Activated CD8-positive, alpha-beta memory T cell treated with anti-CD3 and anti-CD28 coated beads, Interleukin-2, amount 50 U/mL, for 1 hour (primary cell): ENCODE measurements around the gene RGSL1.

Source experiments
- DNase-seq: peaks from one replicate; pipeline ENCODE4 v3.0.0-alpha.2; 2020; ENCODE audit errors: extremely low read depth

RGSL1 gene

DNA sequence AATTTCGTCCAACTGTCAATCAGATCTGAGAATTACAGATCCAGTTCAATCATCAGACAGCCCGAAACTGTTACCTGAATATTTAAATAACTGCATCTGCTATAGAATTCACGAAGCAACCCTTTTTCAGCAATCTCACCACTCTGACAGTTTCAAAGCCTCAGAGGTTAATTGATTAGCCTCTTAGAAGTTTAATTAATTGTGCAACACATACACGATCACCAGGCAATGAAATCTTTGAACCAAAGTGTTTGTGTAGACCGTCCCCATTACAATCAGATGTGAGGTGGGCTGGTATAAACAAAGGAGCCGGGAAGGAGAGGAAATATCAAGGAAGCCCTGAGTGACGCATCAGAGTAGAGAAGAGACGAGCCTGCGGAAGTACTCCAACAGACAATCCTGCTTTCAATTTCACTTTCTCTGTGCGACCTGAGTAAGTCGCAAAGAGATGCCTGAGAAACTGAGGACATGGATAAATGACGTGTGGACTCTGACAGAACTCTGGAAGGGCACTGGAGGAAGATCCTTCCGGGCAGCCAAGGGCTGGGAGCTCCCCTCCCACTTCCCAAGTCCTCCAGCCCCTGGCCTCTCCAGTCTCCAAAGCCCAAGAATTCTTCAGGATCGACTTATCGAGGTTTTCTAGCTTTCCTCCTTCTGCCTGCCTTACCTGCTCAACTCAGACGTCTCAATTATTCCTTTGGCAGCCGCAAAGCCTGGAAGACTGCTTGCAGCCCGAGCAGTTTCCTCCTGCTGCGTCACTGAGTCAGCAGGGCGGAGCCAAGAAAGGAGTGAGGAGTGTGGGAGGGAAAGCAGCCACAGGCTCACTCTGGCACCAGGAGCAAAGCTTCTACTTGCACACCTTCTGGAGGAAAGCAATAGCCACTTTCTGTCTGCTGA lies 138.8 kb downstream of the RGSL1 start, which contains the start of gene RNASEL:
Gene RNASEL, minus strand, starts transcription at position 757 of the 897 bp plus-strand sequence. CDS start 2,450 bp downstream, outside the sequence.
- peak; percentile 16 for DNase-seq

DNA sequence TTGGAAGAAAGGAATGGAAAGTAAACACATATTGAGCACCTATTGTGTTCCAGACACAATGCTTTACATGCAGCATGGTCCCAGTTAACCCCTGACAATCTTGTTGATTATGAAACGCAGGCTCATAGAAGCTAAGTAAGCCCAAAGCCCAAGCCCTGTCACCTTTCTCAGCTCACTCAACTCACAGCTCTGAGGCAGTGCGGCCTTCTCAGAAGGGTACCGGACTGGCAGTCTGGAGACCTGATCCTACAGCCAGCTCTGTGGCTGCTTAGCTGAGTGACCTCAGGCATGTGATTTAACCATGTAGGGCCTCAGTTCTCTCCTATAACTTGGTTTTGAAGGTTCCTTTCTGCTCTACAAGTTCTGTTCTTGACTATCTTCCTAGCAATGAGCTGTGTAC lies 139.6 kb downstream of the RGSL1 start:
- no peak for DNase-seq

DNA sequence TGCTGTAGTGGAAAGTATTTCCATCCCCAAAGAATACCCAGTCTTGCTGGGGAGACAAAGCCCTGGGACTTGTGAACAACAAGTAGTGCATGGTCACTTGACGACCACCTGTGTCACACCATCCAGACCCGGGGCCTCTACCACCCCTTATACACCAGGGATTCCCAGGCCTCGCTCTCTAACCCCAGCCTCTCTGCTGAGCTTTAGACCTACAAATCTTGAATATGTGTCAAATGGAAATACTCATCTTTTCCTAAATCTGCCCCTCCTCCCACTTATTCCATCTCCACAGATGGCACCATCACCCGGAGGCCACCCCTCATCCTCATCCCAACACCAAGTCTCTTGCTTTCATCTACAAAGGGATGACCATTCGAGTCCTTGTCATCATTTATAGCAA lies 140.0 kb downstream of the RGSL1 start:
- no peak for DNase-seq

DNA sequence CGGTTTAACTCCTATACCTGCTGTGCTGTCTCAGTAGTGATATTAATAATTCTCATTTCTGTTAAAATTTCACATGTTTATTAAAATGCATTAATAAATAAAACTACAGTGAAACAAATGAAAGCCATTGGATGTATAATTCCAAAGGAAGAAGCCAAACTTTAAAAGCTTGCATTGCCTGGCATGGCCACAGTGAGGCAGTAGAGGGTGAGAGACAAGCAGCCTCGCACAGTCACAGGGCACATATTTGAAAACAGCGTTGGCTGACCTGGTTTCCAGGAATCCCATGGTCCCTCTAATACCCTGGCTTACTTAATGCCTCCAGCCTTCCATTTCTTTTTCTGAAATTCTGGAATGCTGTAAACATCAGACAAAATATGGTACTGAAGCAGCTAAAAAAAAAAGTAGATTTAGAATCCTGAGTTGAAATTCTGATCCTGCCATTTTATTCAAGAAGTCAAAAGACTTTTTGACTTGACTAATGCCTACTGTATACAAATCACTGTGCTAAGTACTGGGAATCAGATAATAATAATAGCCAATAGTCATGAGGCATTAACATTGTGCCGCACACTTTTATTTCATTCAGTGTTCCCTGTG lies 145.8 kb downstream of the RGSL1 start:
- no peak for DNase-seq

DNA sequence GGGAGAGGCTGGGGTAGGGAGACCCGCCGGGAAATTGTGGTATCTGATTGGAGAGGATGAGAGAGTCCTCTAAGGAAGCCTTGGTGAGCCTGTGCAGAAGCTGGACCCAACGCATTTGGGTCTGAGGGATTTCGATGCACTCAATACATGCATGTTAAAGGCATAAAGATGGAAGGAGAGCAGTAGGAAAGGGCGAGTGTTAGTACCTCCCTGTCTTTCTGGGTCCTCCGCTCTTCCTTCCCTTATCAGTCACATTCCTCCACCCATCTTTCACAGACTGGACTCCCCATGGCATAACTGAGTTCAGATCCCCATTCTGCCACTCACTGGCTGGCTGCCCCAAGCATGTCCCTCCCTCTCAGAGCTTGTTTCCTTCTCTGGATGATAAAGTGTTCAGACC lies 147.0 kb downstream of the RGSL1 start:
- no peak for DNase-seq

DNA sequence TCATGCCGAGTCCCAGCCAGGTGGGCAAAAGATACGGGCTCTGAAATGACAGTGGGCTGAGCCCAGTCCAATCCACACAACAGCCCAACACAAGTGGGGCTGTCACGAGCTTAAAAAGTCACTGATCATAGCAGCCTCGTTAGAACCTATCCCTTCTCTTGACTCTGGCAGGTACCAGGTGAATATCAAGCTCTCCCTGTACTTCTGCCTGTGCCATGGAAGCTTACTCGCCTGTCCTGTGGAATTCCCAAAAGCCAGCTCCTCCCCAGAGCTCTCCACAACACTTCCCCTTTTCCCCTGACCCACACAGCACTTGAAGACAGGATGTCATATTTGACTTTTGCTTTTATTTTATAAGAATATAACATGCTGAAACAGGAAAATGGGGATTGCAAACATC lies 148.3 kb downstream of the RGSL1 start:
- no peak for DNase-seq

DNA sequence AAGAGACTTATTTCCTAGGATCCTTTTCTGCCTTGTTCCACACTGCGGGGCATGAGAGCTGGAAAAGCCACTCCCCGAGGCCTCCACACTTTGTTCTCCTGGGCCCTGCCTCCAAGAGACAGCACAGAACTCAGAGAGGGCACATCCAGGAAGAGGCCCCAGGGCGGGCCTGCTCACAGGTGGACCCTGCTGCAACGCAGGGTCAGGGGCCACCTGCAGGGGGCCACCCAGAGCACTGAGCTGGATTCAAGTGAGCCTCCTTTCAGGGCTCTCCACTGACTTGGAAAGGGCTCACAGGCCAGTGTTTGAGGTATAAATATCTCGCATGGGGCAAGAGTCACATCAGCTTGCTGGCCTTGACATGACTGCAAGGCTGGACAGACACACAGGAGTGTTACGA lies 149.4 kb downstream of the RGSL1 start:
- DNase-seq, result no peak

DNA sequence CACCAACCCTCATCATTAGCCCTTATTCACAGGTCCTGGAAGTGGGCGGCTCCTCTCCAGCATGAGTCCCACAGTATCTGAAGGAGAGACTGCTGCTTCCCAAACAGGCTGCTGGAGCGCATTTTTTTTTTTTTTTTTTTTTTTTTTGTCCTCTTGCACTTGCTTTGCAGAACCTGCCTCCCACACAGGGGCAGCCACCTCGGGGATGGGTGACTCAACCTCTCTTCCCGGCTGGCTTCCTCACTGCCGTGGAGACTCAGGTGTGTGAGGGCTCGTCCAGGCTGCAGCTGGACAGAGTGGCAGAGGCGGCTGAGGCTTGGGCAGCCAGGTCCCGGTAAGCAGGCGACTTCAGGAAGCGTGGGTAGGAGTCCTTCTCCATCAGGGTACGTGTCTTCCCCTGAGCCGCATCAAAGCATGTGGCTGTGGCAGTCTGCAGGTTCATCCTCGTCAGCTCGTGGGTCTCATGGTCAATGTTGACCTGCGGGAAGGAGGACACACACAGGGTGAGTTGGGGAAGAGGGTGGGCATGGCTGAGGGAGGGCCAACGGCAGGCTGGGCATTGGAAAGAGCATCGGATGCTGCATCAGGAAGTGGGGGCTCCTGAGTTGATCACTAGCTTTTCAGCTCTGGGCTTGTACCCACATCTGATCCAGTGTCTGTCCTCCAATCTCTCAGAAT lies 150.2 kb downstream of the RGSL1 start:
- DNase-seq, result no peak

DNA sequence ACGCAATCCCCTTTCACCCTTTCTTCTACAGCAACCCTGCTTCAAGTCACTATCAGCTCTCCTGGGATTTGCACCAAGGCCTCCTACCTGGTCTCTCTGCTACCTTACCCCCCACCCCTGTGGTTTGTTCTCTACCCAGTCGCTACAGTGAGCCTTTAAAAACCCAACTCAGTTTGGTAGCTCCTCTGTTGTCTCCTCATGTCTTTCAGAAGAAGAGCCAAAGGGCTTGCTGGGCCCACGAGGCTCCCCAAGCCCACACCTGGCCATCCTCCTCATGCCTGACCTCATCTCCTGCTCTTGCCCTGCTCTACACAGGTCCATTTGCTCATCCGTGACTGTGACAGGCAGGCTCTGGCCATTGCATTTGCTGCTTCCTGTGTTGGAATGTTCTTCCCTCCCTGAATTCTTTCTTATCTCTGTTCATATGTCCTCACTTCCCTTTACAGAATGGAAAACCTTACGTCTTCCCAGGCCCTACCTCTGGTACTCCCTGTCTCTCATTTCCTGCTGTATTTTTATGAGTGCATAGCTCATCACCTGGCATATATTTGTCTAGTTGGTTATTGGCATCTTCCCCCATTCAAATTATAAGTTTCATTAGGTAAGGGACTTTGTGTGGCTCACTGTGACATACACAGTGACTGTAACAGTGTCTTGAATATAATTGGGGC lies 150.9 kb downstream of the RGSL1 start:
- DNase-seq, result no peak

DNA sequence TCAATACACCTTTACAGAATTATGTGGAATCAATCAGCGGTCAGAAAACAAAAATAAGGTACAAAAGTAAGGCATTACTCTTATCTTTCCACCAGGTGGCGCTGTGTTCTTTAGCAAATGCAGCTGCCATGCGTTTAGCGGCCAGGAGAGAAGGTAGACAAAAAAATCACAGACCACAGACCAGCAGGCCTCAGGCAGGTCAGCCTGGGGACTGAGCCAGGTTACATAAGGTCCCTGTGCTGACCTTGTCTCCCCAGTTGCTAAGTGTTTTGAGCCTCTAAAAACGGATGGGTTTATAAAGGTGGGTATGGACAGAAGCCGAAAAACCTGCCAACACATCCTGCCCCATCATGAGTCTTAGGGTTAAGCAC lies 151.5 kb downstream of the RGSL1 start:
- DNase-seq, result peak; percentile 63

DNA sequence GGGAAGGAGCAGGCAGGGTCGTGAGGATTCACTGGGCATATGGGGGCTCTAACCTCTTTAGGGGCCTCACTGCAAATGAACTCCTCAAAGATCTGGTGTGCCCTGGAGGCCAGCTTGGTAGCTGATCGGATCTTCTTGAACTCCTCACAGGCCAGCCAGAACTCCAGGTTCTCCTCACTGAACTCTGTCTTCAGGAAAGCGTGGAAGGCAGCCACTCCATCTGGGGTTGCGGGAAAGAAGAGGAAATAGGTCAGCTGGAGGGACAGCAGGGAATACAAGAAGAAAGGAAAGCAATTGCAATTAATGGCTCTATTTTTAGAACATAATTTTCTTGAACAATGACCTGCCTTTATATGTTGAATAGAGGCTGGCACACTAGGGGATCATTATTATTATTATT lies 152.0 kb downstream of the RGSL1 start:
- no peak for DNase-seq

DNA sequence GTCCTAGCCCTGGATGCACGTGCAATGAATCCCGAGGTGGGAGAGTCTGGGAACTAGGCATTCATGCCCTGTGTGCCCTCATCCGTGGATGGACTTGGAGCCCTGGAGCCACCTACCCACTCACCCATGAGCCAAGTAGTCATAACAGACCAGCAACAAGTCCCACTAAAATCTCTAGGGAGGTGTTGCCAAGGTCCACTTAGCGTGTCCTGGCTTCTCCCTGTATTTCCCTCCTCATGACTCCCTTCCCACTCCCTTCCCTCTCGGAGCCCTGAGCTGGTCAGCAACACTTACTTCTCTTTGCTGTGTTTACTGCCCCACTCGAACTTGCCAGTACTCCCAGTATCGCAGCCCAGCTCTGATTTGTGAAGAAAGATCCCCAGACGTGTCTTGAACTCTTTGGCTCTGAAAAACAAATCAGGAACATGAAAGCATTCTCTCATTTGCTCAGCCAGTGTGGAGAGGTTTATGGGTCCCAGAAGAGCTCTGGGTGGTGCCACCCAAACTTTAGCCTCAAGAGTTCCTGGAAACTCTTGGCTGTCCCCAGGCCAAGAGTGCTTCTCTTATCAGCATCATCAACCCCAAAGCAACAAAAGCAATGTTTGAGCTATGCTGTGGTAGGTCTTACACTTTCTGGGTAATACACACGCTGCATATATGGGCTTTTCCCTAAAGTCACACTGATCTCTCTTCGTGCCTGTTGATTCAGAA lies 153.1 kb downstream of the RGSL1 start:
- no peak for DNase-seq

DNA sequence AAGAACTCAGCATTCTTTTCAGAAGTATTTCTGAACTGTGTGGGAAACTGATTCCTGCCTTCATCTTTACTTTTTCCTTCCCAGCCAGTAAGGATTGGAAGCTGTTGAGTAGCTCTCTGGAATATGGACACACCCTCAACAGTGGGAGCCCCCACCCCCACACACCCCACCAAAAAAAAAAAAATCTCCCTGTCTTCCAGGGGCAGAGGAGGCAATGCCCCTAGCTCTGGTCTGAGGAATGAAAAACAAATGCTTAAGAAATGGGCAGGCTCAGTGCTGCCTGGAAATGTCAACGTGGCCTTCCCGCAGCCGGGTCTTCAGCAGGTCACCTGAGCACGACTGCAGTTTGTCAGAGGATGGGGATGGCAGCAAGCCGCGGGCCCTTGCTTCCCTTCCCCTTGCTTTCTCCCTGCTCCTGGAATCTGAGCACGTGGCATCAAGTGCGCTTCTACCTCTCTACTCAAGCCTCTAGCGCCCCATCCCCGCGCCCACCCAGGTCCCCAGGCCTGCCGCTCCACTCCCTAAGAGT lies 153.8 kb downstream of the RGSL1 start:
- no peak for DNase-seq

DNA sequence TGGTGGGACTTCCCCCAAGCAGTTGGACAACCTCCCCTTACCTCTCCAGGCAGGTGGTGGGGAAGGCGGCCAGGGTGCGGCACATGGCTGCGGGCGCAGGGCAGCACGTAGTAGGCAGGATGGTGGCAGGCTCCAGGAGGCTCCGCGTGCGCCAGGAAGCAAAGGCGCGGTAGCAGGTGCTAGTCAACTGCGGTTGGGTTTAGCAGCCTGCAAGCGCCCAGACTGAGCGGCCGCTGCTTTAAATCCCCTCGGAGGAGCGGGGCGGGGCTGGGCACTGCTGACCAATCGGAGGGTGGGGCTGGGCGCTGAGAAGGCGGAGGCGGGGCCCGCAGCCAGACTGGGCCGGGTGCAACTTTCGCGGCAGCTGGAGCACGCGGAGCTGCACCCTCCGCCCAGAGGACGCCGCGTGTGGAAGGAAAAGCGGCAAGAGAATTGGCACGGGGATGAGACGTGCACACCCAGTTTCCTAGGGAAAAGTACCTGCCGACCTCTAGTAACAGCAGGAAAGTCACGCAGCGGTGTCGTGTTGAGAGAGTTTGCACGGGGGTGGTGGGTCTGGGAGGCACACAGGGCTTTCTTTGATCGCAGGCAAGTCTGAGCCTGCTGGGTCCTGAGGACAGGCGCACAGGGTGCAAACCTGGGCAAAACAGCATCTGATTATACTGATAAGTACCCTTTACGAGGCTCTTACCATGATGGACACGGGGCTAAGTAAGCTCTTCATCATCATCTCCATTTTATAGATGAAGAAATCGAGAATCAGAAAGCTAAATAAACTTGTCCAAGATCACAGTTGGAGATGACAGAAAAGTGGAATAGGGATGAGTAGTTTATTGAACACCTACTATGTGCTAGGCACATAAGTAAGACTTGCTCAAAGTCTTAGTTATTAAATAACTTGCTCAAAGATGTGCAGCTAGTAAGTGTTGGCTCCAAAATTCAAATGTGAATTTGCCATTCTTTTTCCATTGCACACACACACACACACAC lies 154.5 kb downstream of the RGSL1 start, which contains the start of gene RGS16:
Gene RGS16, minus strand, starts transcription at position 215 of the 990 bp plus-strand sequence. Its CDS starts 130 bp downstream, at position 85.
- DNase-seq, result peak; percentile 72

DNA sequence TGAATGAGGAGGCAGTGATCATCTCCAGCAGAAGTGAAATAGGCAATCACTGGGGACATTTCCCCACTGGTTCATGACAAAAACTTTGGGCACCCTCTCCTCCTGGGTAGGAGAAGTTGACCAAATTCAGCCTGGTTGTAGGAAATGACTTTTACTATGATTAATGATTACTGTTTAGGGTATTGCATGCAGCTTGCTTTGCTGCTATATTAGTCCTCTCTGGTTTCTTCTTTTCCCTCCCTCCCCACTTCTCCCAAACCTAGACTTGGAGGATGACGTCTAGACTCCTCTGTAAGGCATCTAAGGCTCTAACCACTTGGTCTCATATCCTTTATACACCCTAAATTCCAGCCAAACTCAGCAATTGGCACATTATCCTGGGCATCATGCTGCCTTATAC lies 157.6 kb downstream of the RGSL1 start:
- DNase-seq, result no peak

DNA sequence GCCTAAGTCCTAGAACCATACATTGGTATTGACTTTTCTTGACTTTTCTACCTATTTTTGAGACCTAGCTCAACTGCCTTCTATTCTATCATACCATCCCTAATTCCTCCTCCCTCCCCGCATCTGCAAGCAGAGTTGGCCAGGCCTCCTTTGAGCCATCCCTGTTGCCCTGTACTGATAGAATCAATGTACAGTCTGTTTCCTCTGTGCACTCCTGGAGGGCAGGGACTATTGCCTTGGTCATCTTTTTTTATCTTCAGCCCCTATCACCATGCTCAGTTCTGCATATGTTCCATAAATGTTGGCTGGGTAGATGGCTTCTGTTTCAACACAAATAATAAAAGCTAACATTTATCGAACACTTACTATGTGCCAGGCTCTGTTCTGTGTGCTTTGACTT lies 158.3 kb downstream of the RGSL1 start:
- DNase-seq, result no peak

DNA sequence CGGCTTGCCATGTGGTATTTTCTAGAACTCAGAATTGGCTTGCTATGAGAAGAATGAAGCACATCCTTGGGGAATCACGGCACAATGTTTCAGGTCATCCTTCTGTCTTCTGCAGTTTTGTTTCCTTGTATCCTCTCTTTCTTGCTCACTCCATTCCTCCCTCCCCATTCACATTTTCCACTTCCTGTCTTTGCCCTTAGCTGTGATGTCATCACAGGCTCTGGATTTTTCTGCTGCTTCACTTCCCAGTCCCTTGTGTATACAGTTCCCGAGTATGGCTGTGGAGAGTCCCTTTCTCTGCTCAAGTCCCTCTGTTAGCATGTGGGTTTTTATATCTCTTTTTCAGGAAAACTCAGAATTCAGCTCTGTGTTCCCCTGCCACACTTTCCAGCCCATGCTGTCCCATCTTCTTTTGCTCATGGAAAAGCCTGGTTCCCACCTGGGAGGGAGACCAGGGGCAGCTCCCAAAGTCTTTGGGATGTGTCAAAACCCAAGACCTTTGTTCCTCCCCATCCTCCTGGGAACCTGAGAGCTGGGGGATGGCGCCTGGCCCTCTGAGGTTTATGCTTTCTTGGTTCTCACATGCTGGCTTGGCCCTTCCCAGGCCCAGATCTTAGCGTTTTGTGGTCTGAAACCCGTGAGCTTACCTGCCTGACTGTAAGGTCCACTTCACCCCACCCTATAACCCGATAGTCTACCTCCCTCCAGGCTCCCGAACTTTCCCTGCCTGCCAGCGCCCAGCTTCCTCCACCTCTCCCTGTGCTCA lies 159.1 kb downstream of the RGSL1 start:
- DNase-seq, result no peak
